Astrocyte of the cerebellum (primary cell): ENCODE results near the gene MEIG1.
A peak's percentile ranks its signal among the peaks of the same experiment; 100 is the strongest.
"Not testable (repeated sequence)": the region's sequence is repeated elsewhere in the genome, so short reads cannot be mapped to it uniquely, and the experiment has no call there.

Source experiments
- DNase-seq: peaks from one replicate; pipeline ENCODE4 v3.0.0-alpha.2; 2011; ENCODE audit warnings: low read depth
- H3K4me3 ChIP-seq: 2 replicates; pipeline ENCODE4 v1.5.1; 2011; ENCODE audit warnings: mild to moderate bottlenecking, low read depth, low read length, moderate library complexity
- CTCF ChIP-seq: IDR thresholded peaks from 2 replicates; pipeline ENCODE4 v1.5.1; 2012; ENCODE audit warnings: low read length, low read depth, moderate library complexity, mild to moderate bottlenecking; ENCODE audit errors: missing control alignments
- in situ Hi-C: cut with HindIII; loops from 2 replicates; pipeline ENCODE4 v1.10.0; 2017; ENCODE audit warnings: low sequenced_read_pairs

Gene MEIG1

GRCh38 chr10:14991035-14991749, 32.0 kb downstream of the MEIG1 start:
- TF ChIP-seq CTCF: peak; percentile 40
- peak; percentile 8 for DNase-seq
- in situ Hi-C loops, H3K4me3 ChIP-seq: not testable (repeated sequence)

GRCh38 chr10:14992336-14992735, 33.1 kb downstream of the MEIG1 start:
- DNase-seq, in situ Hi-C loops, H3K4me3 ChIP-seq: not testable (repeated sequence)

- H3K4me3 ChIP-seq, in situ Hi-C loops, DNase-seq: not testable (repeated sequence)
Observed at GRCh38 chr10:14993500-14994455, 34.6 kb downstream of the MEIG1 start.

- no peak for TF ChIP-seq CTCF
- DNase-seq: no peak
- peak overlapping the region; percentile 43 for H3K4me3 ChIP-seq
- in situ Hi-C loops: no loop called here
Observed at GRCh38 chr10:14995964-14996565, 36.9 kb downstream of the MEIG1 start.

GRCh38 chr10:15013530-15013929, 54.3 kb downstream of the MEIG1 start:
- DNase-seq, H3K4me3 ChIP-seq, in situ Hi-C loops: not testable (repeated sequence)

- TF ChIP-seq CTCF: no peak
- in situ Hi-C loops: no loop called here
- no peak overlapping the region for H3K4me3 ChIP-seq
- no peak for DNase-seq
Observed at GRCh38 chr10:15015451-15015850, 56.3 kb downstream of the MEIG1 start.

- H3K4me3 ChIP-seq, DNase-seq: not testable (repeated sequence)
- in situ Hi-C loops: loop anchor here (10.0 kb wide), 1 partner anchor 116 kb away; no protein-coding TSS in a partner anchor
Observed at GRCh38 chr10:15020966-15021365, 61.8 kb downstream of the MEIG1 start.
